MV-4-11 (cell line): ENCODE measurements around the gene ALOX12.
"Not testable (repeated sequence)": the region's sequence is repeated elsewhere in the genome, so short reads cannot be mapped to it uniquely, and the experiment has no call there.

Experiments
- DNase-seq: peaks from one replicate; lab custom pipeline; 2025; lab: John Stamatoyannopoulos, UW

ALOX12 gene, protein sequence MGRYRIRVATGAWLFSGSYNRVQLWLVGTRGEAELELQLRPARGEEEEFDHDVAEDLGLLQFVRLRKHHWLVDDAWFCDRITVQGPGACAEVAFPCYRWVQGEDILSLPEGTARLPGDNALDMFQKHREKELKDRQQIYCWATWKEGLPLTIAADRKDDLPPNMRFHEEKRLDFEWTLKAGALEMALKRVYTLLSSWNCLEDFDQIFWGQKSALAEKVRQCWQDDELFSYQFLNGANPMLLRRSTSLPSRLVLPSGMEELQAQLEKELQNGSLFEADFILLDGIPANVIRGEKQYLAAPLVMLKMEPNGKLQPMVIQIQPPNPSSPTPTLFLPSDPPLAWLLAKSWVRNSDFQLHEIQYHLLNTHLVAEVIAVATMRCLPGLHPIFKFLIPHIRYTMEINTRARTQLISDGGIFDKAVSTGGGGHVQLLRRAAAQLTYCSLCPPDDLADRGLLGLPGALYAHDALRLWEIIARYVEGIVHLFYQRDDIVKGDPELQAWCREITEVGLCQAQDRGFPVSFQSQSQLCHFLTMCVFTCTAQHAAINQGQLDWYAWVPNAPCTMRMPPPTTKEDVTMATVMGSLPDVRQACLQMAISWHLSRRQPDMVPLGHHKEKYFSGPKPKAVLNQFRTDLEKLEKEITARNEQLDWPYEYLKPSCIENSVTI

DNA sequence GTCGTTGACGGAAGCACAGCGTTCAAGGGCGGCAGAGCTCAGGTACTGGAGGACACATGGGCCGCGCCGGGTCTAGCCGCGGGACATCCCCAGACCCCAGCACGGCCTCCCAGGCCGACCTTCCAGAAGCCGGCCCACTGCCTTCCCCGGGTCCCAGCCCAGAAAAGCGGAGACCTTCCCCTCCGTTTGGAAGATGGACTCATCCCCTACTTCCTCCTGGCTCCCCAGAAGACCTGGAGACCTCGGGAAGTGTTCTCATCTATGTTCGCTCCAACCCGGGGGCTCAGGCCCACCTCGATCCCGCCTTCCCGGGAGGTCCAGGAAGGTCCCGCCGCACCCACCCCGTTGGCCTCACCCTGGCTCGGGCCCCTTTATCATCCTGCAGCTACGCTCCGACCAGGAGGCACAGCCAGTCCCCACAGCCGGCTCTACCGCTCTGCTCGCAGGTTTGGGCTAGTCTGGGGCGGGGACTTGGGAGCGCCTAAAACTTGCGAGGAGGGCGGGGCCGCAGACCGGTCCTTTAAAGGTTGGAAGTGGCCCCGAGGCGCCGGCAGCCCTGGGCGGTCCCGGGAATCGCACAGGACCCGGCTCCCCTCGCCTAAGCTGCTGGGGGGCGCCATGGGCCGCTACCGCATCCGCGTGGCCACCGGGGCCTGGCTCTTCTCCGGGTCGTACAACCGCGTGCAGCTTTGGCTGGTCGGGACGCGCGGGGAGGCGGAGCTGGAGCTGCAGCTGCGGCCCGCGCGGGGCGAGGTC is at the start of gene ALOX12:
Gene ALOX12, plus strand, starts transcription at position 550 of the 756 bp plus-strand sequence. Its CDS starts 69 bp downstream, at position 619.
- peak; percentile 47 for DNase-seq

DNA sequence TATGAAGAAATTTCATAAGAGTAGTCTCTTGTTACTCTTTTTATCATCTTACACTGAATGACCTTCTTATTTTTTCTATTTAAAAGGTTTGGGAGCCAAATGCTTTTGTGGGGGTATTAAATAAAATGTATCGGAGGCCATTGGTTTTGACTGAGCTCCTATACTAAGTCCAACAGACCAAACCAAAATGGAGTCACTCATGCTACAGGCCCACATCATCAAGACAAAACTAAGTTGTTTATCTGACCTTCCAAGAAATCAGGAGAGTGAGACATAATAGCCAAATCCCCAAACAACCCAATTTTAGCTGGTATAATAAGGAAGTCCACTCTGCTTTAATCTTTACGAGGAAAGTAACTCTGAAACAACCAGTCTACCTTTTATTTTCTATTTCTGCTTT is 48.1 kb upstream of the ALOX12 start:
- no peak for DNase-seq

DNA sequence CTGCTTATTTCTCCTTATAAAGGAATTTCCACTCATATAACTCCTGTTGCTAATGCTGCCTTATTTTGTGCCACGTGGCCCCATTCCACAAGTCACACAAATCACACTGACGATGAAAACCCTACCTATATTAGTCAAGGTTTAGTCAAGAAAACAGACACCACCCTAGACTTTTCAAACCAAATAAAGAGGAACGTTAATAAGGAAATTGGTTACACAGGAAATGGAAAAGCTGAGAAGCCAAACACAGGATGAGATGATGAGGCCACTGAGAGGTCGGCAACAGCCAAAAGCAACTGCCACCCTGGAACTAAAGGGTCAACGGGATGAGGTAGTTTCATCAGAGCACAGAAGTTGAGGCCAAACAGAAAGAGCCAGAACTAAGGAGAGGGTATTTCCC is 47.3 kb upstream of the ALOX12 start:
- peak; percentile 99 for DNase-seq

DNA sequence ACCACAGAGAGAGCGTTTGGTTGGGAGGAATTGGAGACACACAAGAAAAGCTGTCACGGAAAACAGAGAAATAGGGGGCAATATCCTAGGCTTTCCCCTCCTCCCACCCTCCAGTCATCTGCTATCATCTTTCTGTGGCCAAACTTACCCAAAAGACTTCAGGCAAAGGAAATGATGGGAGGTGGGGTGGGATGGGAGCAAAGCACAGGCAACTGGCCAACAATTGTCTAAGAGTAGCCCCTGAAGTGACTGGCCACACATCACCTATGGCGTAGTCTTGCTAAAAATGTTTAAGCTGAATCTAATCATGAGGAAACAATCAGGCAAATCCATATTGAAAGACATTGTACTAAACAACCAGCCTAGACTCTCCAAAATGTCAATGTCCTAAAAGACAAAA is 46.9 kb upstream of the ALOX12 start:
- DNase-seq: no peak

DNA sequence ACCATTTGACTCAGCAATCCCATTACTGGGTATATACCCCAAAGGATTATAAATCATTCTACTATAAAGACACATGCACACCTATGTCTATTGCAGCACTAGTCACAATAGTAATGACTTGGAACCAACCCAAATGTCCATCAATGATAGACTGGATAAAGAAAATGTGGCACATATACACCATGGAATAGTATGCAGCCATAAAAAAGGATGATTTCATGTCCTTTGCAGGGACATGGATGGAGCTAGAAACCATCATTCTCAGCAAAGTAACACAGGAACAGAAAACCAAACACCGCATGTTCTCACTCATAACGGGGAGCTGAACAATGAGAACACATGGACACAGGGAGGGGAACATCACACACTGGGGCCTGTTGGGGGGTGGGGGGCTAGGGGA is 44.9 kb upstream of the ALOX12 start:
- DNase-seq: not testable (repeated sequence)

DNA sequence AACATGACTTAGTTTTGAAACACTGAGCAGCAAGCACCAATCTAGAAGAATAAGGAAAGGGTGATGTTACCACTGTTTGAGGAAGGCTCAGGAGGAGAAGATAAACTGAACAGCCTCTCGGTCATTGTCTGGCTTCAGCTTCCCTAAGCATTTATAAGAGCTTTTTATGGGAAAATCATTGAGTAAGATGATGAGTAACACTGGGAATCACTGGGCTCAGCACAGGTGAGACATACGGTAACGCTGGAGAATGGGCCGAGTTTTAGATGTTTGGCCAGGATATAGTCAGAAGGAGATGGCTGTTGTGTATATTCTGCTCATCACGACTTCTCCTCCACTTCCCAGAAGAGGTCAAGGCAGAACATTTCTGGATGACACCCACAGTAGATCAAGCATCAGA is 42.2 kb upstream of the ALOX12 start:
- DNase-seq: no peak

DNA sequence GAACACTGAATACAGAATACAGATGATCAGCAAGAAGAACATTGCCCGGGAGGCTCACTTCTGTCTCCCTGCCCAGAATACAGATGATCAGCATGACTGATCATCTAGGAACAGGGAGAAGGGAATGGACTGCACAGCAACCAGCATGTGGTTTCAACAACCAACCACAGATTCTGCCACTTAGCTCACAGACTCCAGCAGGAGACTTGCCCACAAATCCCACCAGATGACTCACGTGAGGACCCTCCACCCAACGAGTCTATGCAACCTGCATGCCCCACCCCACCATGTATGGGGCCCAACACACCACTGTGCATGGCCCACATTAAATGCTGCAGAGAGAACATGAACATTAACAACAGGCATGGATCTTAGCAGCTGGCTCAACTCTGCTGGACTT is 36.1 kb upstream of the ALOX12 start:
- peak; percentile 69 for DNase-seq

DNA sequence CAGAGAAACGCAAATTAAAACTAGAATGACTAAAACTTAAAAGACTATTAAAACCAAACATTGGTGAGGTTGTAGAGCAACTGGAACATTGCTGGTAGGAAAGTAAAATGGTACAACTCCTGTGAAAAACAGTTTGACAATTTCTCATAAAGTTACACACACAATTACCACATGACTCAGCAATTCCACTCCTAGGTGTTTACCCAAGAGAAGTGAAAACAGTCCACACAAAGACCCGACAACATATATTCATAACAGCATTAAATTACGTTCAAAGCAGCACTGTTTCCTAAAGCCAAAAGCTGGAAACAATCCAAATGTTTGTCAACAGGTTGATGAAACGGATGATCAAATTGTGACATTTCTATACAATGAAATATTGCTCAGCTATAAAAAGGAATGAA is 26.5 kb upstream of the ALOX12 start:
- no peak for DNase-seq

DNA sequence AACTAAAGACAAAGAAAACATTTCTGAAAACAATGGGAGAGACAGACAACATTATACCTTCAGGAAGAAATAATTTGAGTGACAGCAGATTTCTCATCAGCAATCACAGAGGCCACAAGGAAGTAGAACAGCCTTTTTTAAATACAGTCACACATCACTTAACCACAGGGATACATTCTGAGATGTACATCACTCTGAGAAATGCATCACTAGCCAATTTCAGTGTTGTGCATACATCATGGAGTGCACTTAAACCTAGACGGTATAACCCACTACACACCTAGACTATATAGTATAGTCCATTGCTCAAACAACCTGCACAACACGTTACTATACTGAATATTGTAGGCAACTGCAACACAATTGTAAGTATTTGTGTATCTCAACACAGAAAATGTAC is 24.9 kb upstream of the ALOX12 start:
- no peak for DNase-seq

DNA sequence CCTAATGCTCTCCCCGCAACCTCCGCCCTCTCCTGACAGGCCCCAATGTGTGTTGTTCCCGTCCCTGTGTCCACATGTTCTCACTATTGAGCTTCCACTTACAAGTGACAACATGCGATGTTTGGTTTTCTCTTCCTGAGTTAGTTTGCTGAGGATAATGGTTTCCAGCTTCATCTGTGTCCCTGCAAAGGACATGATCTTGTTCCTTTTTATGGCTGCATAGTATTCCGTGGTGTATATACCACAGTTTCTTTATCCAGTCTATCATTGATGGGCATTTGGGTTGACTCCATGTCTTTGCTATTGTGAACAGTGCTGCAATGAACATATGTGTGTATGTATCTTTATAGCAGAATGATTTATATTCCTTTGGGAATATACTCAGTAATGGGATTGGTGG is 16.4 kb upstream of the ALOX12 start:
- not testable (repeated sequence) for DNase-seq

DNA sequence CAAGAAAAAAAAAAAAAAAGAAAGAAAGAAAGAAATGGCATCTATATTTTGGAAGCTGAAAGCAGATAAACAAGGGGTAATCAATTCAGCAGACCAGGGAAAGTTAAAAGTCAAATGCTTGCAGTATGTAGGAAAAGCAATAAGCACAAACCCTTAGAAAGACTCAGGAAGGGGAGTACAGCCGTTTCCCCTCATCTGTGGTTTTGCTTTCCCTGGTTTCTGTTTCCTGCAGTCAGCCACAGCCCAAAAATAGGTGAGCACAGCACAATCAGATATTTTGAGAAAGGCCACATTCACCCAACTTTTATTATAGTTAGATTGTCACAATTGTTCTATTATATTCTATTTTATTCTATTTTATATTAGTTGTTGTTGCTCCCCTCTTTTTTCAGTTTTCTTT is 14.4 kb upstream of the ALOX12 start:
- DNase-seq: peak; percentile 69

DNA sequence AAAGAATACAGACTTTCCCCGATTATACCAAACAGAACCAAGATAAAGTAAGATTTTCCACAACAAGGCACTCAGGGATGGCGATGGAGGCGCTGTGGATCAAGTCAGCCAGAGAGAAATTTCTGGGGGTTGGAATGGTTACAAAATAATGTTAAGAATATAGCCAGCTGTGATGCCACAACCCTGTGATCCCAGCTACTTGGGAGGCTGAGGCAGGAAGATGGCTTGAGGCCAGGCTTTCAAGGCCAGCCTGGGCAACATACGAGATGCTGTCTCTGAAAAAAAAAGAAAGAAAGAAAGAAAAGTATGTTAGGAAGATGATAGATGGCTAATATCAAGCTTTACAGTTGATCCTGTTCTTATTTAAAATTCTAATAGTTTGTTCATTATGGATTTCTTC is 10.6 kb upstream of the ALOX12 start:
- no peak for DNase-seq

DNA sequence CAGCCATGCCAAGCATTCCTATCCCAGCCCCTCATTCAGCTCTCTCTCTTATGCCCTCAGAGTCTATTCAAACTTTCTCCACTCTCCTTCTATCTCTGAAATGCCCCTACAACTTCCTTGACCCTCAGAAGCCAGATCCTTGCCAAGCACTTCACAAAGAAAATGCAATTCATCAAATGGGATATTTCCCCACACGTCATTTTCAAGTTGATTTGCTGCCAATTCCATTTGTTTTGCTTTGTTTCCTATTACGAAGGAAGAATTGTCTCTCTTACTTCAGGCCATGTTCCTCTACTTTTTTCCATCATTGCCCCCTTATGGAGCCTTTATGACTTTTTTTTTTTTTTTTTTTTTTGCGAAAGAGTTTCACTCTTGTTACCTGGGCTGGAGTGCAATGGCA is 9.2 kb upstream of the ALOX12 start:
- no peak for DNase-seq

DNA sequence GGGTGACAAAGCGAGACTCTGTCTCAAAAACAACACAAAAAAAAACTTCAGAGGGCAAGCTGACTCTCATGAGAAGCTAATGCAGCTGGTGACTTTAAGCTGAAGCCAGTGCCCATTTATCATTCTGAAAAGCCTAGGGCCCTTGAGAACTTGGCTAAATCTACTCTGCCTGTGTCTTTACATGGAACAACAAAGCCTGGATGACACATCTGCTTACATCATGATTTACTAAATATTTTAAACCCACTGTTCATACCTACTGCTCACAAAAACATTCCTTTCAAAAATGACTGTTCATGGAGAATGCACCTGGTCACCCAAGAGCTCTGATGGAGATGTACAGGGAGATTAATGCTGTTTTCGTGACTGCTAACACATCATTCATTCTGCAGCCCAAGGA is 6.1 kb upstream of the ALOX12 start:
- no peak for DNase-seq

DNA sequence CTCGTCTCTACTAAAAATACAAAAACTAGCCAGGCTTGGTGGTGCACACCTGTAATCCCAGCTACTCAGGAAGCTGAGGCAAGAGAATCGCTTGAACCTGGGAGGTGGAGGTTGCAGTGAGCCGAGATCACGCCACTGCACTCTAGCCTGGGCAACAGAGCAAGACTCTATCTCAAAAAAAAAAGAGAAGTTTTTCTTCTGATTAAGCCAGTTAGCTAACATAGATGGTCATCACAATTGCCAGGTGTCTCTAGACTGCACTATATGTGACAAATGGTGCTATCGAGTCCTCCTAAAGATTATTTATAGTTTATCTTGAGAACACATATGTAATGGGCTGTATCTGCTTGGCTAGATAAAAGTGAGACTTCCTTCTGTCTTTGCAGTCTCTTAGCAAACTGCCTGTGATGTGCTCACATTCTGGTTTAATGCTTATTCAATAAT is 2.2 kb upstream of the ALOX12 start:
- not testable (repeated sequence) for DNase-seq

DNA sequence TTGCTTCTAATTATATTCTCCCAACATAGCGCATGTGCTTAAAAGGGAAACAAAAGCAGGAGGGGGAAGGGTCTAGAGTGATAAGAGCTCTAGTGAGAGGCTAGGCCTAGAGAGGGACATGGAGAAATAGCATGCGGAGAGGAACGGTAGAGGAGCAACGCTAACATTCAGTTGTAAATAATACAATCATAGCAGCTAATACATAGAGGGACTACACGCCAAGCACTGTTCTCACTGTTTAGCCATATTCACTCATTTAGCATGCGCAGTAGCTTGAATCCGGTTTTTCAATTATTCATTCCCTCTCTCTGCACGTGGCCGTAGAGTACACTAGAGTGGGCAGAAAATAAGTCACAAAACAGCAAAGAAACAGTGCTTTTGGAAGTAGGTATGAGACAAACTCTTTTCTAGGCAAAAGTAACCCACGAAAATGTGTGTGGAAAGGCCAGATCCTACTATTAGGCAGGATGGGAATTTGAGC is 1.7 kb upstream of the ALOX12 start:
- DNase-seq: peak; percentile 47

DNA sequence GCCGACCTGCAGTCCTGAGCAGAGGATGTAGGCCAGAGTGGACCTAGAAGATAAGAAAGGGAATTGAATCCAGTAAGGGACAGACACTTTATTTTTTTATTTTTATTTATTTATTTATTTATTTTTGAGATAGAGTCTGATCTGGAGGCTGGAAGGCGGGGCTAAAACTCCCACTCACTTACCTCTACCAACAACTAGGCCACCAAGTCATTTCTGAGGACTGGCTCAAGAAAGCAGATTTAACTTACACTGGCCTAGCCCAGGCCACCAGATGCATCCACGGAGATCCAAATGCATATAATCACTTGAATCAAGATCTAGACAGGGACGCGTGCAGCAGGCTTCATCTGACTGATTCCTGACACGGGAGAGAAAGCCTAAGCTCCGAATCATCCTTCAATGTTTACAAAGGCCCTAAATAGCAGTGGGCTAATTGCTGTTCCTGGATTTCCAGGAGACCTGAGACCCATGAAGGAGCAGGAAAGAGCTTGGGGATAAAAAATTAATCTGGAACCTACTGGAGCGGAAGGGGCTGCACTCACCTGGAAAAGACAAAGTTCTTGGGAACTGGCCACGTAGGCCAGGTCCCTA is 1.1 kb upstream of the ALOX12 start:
- no peak for DNase-seq

DNA sequence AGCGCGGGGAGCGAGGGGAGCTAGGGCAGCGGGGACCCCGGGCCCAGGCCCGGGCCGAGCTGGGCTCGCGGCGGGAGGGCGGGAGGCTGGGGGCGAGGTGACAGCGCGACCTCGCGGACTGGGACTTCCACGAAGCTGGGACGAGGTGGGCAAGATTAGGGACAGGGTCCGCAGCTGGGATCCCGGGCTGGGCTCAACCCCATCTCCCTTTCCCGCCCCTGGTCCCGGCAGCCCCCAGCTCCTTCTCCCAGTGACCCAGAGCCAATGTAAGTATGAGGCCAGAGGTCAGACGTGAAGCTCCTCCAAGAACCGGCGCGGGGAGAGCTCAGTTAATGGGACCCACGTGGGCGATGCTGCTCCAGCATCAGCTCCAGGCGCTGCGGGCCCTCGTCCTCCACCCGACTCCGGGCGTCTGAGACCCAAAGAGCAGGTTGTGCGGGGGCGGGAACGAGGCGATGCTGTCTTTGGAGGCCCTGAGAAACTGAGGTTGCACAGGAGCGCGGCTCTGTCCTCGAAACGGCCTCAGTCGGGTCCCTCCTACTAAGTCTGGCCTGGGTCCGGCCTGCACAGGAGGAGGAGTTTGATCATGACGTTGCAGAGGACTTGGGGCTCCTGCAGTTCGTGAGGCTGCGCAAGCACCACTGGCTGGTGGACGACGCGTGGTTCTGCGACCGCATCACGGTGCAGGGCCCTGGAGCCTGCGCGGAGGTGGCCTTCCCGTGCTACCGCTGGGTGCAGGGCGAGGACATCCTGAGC is 585 bp downstream of the ALOX12 start:
- DNase-seq: no peak

DNA sequence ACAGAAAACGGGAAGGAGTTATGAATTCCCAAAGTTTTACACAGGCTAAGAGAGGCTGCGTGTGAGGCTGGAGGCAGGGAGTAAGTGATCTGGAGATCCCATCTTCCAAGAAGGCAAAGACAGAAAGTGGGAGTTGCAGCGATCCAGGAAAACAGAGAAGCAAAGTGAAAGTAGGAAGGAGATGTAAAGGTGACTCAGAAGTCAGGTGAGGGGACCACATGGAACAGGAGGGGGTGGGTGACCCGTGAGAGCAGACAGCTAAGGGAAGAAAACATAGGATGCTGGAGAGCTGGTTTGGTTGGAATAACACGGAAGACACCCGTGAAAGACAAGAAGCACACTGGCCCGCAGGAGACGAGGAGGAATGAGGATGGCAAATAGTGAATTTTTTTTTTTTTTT is 1.3 kb downstream of the ALOX12 start:
- no peak for DNase-seq

DNA sequence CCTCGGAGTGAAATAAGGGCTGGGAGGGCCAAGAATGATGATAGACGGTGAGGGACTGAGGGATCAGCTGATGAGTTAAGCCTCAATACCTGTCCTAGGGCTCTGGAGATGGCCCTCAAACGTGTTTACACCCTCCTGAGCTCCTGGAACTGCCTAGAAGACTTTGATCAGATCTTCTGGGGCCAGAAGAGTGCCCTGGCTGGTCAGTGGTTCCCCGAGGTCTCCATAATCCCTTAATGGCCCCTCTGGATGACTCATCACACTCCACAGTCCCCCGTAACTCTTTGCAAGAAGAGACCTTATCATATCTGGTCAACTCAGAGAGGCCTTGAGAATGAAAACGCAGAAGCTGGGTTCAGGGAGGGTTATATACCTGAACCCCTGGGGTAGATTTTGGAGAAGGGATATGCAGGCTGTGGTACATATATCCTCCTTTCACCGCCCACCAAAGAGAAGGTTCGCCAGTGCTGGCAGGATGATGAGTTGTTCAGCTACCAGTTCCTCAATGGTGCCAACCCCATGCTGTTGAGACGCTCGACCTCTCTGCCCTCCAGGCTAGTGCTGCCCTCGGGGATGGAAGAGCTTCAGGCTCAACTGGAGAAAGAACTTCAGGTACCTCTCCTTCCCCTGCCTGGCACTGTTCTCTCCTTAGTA is 3.1 kb downstream of the ALOX12 start:
- no peak for DNase-seq
